Upper lobe of right lung (tissue), 1 donor: ENCODE results near the gene DCD. TPM values are rescaled to one million over a fixed set of nuclear protein-coding genes. Genes with fewer than 3 reads are reported as not detected.

Experiments used
- ATAC-seq: fragments of 200-7000 bp; cut with Tn5 transposase; one replicate; pipeline ENCODE4 v1.9.1; 2020; ENCODE audit warnings: mild to moderate bottlenecking, moderate library complexity
- DNase-seq: peaks from one replicate; pipeline ENCODE4 v3.0.0-alpha.2; 2020
- H3K27ac ChIP-seq: fragments of 200-600 bp; one replicate; pipeline ENCODE4 v1.8.0; 2022
- H3K27me3 ChIP-seq: fragments of 200-600 bp; one replicate; pipeline ENCODE4 v1.8.0; 2022; ENCODE audit warnings: mild to moderate bottlenecking
- H3K36me3 ChIP-seq: fragments of 200-600 bp; one replicate; pipeline ENCODE4 v1.8.0; 2022
- H3K4me1 ChIP-seq: fragments of 200-600 bp; one replicate; pipeline ENCODE4 v1.8.0; 2022
- H3K4me3 ChIP-seq: fragments of 200-600 bp; one replicate; pipeline ENCODE4 v1.8.0; 2022; ENCODE audit warnings: mild to moderate bottlenecking
- H3K9me3 ChIP-seq: fragments of 200-600 bp; one replicate; pipeline ENCODE4 v1.8.0; 2022
- CTCF ChIP-seq: fragments of 200-600 bp; IDR thresholded peaks from one replicate; pipeline ENCODE4 v1.8.0; 2022; ENCODE audit warnings: antibody characterized with exemption
- intact Hi-C: fragments of 100-400 bp; cut with DNase I; formaldehyde crosslinking; loops from one replicate; pipeline ENCODE4 v1.11.0; 2022
- total RNA-seq: library from RNA; stranded (reverse); fragmentation: NEBNext Ultra II Directional; extraction: Animal tissue kit (Norgen Biotek cat#: 25700); gene quantifications from one replicate; pipeline ENCODE4 v1.2.1, GENCODE V29; 2021
- donor health status: DM: no; HTN: yes; CAD: no; lungs with severe emphysema.

The DCD gene
- total RNA-seq, 1 donor from 2014 or later, result not detected

- ATAC-seq (no peak), DNase-seq (no peak)
- H3K27ac ChIP-seq, result no peak overlapping the region
- H3K27me3 ChIP-seq, result peaks cover 13% of the 10 kb centered on the region
- H3K36me3 ChIP-seq, result no peaks in the 10 kb centered on the region
- intact Hi-C loops, result no loop called here
- TF ChIP-seq CTCF, result no peak
- H3K4me1 ChIP-seq, result no peaks in the 10 kb centered on the region
- H3K4me3 ChIP-seq, result no peak overlapping the region
- H3K9me3 ChIP-seq, result no peaks in the 10 kb centered on the region
Measured at GRCh38 chr12:54616933-54617680, 31.1 kb downstream of the DCD start.

GRCh38 chr12:54612225-54612750 is 35.9 kb downstream of the DCD start:
- intact Hi-C loops, result no loop called here

GRCh38 chr12:54611715-54612149 is 36.4 kb downstream of the DCD start:
- intact Hi-C loops, result no loop called here
- Histone ChIP-seq H3K4me1 (no peaks in the 10 kb centered on the region), H3K9me3 (no peaks in the 10 kb centered on the region), H3K27me3 (peaks cover 13% of the 10 kb centered on the region), H3K27ac (no peak overlapping the region), H3K4me3 (no peak overlapping the region), H3K36me3 (no peaks in the 10 kb centered on the region)
- ATAC-seq, result no peak
- no peak for DNase-seq
- no peak for TF ChIP-seq CTCF

More at GRCh38 chr12:54612225-54612750, 35.9 kb downstream of the DCD start:
- Histone ChIP-seq H3K27me3 (peaks cover 13% of the 10 kb centered on the region), H3K9me3 (no peaks in the 10 kb centered on the region), H3K36me3 (no peaks in the 10 kb centered on the region), H3K27ac (no peak overlapping the region), H3K4me3 (no peak overlapping the region), H3K4me1 (no peaks in the 10 kb centered on the region)
- DNase-seq, result no peak
- ATAC-seq, result no peak
- no peak for TF ChIP-seq CTCF

- no peaks in the 10 kb centered on the region for H3K36me3 ChIP-seq
- H3K4me3 ChIP-seq, result no peak overlapping the region
- H3K4me1 ChIP-seq, result no peaks in the 10 kb centered on the region
- H3K9me3 ChIP-seq, result no peaks in the 10 kb centered on the region
- no peaks in the 10 kb centered on the region for H3K27me3 ChIP-seq
- intact Hi-C loops, result no loop called here
- ATAC-seq (no peak), DNase-seq (no peak)
- no peak overlapping the region for H3K27ac ChIP-seq
- no peak for TF ChIP-seq CTCF
Measured at GRCh38 chr12:54608769-54609168, 39.4 kb downstream of the DCD start.

DNA sequence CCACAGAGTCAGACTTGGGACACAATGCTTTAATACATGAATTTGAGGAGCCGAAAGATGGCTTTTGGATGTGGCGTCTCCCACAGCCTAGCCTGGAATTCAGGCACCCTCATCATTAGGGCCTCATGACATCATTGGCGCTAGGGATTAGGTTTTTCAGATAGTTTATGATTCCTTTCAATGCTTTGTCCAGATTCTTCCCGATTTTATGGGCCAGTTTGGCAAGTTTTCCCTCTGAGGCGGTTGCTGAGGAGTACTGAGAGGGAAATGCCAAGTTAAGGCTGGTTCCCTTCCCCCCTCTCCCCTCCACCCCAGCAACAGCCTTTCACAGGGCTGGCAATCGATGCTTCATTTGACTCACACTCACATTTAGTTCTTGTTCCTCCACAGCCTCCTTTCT is 40.0 kb downstream of the DCD start:
- Histone ChIP-seq H3K27ac (no peak overlapping the region), H3K9me3 (no peaks in the 10 kb centered on the region), H3K4me1 (no peaks in the 10 kb centered on the region), H3K36me3 (no peaks in the 10 kb centered on the region), H3K4me3 (no peak overlapping the region), H3K27me3 (no peaks in the 10 kb centered on the region)
- TF ChIP-seq CTCF, result no peak
- intact Hi-C loops, result no loop called here
- ATAC-seq (no peak), DNase-seq (no peak)
